NB4 (cell line): ENCODE measurements around the gene CACNA1D.

Experiments used
- MAX ChIP-seq: IDR thresholded peaks from 2 replicates; pipeline ENCODE4 v1.6.1; 2011; ENCODE audit warnings: low read depth, low read length
- POLR2A ChIP-seq: IDR thresholded peaks from 2 replicates; pipeline ENCODE4 v1.6.1; 2011; ENCODE audit warnings: mild to moderate bottlenecking; ENCODE audit not compliant: insufficient read length; ENCODE audit errors: extremely low read depth

DNA sequence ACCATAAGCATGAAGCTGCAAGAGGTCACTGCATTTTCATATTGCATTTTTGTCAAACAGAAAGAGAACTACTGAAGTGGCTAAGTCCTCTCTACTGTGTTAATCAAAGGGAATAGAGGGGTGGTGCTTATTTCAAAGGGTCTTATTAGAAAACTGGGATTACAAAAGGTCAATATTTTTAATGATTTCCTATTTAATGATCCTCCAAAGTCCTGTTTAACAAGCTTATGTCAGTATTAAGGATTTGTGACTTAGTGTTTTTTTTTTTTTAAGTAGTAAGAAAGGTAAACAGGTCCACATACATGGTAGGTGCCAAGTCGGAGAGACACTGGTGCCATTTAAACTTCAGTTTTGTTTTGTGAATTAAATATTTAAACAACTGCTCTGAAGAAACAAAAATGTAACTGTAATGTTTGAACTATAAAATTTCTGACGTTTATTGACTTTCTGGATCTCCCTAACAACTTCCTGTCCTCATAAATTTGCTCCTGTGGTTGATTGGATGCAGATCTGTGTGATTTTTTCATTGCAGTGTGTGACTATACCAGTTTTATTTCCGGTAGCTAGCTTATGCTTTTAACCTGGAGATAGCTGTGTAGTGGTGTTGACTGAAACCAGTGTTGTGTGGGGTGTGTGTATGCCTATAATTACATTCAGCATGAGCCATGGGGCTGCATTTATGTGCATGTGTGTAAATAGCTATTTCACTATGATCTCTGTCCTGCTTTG, 8.6 kb upstream of the CACNA1D start:
- TF ChIP-seq POLR2A, result no peak
- TF ChIP-seq MAX, result no peak
